Right lobe of liver (tissue), 4 donors: ENCODE measurements around the gene CIB4.

Source experiments
- POLR2A ChIP-seq: fragments of 450-650 bp; IDR thresholded peaks from one replicate; pipeline ENCODE4 v1.6.1; 2017; ENCODE audit warnings: antibody characterized with exemption, mild to moderate bottlenecking
- TF ChIP-seq, protein P1 (sequence below), 4 donors: fragments of 200-600 bp in 3 of 4; fragments of 450-650 bp in 1 of 4; IDR thresholded peaks; one replicate each; pipeline versions ENCODE4 v1.5.1 to v1.8.0; 2016 to 2022; ENCODE audit warnings: antibody characterized with exemption in 4 of 4, mild to moderate bottlenecking in 2 of 4
- donor health status: DM: no; HTN: no; CAD: no.
- donor health status: DM: no; HTN: no; CAD: no.
- donor health status: DM: no; HTN: yes; CAD: no.

DNA sequence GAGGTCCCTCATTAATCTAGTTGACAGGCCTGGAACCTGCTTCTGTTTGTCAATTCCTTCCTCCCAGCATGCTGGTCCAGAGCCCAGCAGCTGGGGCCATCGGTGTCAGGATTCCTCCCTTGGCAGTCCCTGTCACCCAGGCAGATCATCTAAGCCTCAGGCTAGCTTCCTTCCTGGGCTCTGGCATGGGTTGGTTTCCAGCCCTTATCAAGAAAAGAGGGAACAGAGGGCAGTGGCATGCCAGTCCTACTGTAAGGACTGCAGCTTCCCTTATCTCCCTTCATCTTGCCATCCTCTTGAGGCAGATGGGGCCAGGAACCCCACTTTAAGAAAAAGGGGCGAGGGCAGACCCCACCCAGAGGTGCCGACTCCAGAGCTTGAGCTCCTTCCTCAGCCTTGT lies 40.5 kb upstream of the CIB4 start:
- TF ChIP-seq, protein P1, sequence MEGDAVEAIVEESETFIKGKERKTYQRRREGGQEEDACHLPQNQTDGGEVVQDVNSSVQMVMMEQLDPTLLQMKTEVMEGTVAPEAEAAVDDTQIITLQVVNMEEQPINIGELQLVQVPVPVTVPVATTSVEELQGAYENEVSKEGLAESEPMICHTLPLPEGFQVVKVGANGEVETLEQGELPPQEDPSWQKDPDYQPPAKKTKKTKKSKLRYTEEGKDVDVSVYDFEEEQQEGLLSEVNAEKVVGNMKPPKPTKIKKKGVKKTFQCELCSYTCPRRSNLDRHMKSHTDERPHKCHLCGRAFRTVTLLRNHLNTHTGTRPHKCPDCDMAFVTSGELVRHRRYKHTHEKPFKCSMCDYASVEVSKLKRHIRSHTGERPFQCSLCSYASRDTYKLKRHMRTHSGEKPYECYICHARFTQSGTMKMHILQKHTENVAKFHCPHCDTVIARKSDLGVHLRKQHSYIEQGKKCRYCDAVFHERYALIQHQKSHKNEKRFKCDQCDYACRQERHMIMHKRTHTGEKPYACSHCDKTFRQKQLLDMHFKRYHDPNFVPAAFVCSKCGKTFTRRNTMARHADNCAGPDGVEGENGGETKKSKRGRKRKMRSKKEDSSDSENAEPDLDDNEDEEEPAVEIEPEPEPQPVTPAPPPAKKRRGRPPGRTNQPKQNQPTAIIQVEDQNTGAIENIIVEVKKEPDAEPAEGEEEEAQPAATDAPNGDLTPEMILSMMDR (IDR thresholded peaks at IDR 0.05), result no peak
- no peak for TF ChIP-seq POLR2A
